ENCODE measurements around the gene NEFH.

NEFH gene

DNA sequence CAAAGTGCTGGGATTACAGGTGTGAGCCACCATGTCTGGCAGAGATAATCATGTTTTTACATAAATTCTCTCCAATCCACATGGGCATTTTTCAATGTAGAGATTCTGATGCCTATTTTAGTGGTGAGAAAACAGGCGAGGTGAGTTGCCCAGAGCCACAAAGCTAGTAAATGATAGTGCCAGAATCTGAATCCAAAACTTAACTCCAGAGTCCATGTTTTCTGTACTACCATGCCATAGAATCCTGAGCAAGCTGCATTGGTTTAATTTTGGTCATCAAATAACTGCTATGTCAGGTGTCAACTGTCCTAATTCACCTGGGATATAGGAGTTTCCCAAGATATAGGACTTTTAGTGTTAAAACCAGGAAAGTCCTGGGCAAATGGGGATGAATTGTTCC lies 13.6 kb downstream of the NEFH start:
- in situ Hi-C loops (cut with HindIII; ENCODE audit: low sequenced_read_pairs): no loop called here

DNA sequence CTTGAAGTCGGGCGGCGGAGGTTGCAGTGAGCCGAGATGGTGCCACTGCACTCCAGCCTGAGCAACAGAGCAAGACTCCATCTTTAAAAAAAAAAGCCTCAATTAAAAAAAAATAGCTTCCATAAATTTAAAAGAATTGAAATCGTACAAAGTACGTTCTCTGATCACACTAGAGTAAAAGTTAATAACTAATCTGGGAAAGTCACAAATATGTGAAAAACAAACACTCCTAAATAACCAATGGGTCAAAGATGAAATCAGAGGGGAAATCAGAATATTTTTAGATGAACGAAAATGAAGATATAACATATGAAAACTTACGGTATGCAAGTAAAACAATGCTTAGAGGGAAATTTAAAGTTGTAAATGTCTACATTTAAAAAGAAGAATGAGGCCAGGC lies 19.8 kb downstream of the NEFH start:
- in situ Hi-C loops (cut with HindIII; ENCODE audit: low sequenced_read_pairs): no loop called here

DNA sequence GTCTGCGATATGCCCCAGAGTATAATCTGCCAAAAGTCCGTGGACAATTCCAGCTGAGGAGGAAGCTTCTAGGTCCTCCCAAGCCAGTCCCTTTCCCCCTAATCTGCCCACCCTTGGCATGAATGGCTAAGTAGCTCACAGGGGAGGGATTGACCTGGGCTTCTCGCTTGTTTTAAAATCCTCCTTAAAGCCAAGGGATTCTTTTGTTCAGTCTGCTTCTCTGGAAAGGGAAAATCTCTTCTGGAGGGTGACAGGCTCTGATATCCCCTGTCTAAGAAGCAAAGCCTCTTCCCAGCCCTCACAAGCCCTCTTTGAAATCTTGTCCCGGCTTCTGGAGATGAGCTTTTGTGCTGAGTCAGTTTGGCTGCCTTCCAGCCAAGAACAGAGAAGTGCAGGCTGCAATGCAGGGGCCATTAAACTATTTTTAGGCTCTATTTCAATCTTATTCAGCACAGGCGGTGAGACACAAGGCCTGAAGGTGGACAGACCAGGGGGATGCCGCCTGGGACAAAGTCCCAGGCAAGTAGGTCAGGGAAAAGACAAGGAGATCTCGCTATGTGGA lies 23.9 kb downstream of the NEFH start:
- in situ Hi-C loops (cut with HindIII; ENCODE audit: low sequenced_read_pairs): no loop called here

DNA sequence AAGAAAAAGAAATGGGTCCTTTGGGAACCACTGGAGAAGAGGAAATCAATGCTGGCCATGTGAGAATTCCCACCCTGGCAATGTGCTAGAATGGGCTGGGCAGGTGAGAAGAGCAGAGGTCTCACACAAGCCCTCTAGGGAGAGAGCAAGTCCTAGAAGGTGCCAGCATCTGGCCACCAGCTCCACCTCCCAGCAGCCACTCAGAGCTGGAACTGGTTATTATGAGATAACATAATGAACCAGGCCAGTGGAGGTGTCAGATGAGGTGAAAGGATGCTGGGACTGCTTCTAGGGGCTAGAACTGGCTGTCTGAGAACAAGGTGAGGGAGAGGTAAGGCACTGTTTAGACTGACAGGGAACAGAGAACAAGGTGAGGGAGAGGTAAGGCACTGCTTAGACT lies 29.3 kb downstream of the NEFH start:
- in situ Hi-C loops (cut with HindIII; ENCODE audit: low sequenced_read_pairs): no loop called here

DNA sequence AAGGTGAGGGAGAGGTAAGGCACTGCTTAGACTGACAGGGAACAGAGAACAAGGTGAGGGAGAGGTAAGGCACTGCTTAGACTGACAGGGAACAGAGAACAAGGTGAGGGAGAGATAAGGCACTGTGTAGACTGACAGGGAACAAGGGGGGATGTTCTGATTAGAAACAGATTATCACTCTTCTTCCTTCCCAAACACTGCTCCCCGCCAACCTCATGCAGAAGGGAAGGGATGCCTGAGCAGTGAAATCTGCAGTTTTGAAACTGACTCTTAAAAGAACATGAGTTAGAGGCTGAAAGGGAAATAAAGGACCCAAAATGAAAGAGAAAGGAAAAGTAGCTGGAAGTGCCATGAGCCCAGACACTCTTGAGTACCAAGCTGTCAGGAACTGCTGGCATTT lies 29.8 kb downstream of the NEFH start:
- in situ Hi-C loops (cut with HindIII; ENCODE audit: low sequenced_read_pairs): no loop called here

GRCh38 chr22:29510542-29510941 lies 30.5 kb downstream of the NEFH start:
- in situ Hi-C loops (cut with HindIII; ENCODE audit: low sequenced_read_pairs): no loop called here

GRCh38 chr22:29511126-29511862 lies 31.3 kb downstream of the NEFH start:
- in situ Hi-C loops (cut with HindIII; ENCODE audit: low sequenced_read_pairs): no loop called here

- in situ Hi-C loops (cut with HindIII; ENCODE audit: low sequenced_read_pairs): no loop called here
Observed at GRCh38 chr22:29512031-29512430, 32.0 kb downstream of the NEFH start.

- in situ Hi-C loops (cut with HindIII; ENCODE audit: low sequenced_read_pairs): no loop called here
Observed at GRCh38 chr22:29517215-29517908, 37.3 kb downstream of the NEFH start.

DNA sequence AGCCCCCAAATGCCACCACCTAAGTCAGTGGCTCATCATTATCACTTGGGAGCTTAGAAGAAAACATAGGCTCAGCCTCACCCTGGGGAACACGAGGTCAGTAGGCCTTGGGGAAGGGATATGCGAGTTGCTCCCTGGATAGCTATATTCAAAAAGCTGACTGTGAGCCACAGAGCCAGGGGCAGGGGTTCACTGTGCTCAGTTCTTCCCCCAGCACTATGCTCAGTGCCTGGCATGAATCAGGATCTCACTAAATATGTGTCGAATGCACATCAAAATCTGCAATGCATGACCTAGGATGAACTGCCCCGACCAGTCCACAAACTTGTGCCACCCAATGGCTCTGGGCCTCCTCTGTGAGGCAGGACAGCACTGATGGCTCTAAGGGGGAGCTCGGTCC lies 38.4 kb downstream of the NEFH start:
- in situ Hi-C loops (cut with HindIII; ENCODE audit: low sequenced_read_pairs): no loop called here

DNA sequence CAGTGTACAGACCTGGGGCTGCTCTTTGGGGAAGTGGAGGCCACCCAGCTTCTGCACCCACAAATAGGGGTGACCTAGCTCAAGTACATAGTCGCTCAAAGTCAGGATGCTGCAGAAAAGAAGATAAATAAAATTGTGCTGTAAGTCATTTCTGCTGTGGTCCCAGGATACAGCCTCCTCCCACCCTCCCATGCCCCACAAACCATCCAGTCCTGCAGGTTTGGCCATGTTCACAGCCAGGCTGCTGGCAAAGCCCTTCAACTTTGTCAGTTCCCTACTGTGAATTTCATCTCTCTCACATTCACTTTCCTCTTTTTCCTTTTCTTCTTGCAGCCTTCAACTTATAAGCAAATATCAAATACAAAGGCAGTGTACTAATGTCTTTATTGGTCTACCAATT lies 40.0 kb downstream of the NEFH start:
- in situ Hi-C loops (cut with HindIII; ENCODE audit: low sequenced_read_pairs): no loop called here

DNA sequence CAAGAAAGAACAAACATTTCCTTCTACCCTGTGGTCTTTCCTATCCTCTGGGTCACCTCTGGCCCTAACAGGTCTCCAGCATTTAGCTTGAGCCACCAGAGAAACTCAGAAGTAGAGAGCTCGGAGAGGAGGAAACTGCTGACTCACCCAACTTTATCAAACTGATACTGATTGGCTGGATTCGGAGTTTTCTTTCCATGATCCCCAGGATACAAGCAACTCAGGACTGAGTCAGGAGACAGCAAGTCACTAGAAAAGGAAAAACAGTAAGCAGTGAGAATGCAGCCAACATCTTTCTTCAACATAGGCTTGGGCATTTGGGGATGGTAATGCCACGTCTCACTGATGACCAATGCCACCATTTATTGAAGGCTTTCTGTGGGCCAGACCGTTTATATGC lies 40.8 kb downstream of the NEFH start:
- in situ Hi-C loops (cut with HindIII; ENCODE audit: low sequenced_read_pairs): no loop called here

- in situ Hi-C loops (cut with HindIII; ENCODE audit: low sequenced_read_pairs): no loop called here
Observed at GRCh38 chr22:29521526-29521925, 41.5 kb downstream of the NEFH start.

- in situ Hi-C loops (cut with HindIII; ENCODE audit: low sequenced_read_pairs): no loop called here
Observed at GRCh38 chr22:29523761-29524160, 43.7 kb downstream of the NEFH start.

GRCh38 chr22:29524442-29525191 lies 44.6 kb downstream of the NEFH start:
- in situ Hi-C loops (cut with HindIII; ENCODE audit: low sequenced_read_pairs): no loop called here

DNA sequence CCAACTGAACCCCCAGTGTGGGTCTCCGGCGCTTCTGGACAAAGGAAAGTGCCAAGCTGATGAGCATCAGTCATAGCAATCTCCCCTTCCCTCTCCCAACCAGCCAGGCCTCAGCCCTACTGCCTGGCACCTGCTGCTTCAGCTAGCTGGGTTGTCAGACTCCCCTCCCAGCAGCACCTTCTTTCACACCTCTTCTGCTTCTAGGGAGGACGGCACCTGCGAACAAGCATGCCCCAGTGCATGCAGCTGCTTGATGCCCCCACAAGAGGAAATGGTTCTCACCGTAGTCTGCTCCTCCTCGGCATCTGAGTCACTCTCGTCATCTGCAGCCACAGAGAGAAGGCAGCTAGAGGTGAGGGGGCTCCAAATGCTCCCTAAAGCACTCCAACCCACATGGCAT lies 48.1 kb downstream of the NEFH start:
- in situ Hi-C loops (cut with HindIII; ENCODE audit: low sequenced_read_pairs): no loop called here

DNA sequence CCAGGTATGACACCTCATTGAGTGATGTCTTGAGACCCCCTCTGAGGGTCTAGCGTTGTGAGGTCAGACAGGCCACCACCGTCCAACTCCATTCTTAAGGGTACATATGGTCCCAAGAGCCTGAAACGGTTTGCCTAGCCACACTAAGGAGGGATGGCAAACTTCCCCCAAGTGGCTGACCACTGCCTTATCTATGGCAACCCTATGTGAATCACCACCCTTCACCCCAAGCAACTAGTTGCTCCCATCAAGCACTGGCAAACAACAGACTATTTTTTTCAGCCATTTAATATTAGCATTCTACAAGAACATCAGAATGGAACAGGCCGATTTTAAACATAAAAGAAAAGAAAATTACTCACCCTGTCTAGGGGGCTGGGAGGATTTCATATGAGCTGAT lies 50.7 kb downstream of the NEFH start:
- in situ Hi-C loops (cut with HindIII; ENCODE audit: low sequenced_read_pairs): no loop called here

DNA sequence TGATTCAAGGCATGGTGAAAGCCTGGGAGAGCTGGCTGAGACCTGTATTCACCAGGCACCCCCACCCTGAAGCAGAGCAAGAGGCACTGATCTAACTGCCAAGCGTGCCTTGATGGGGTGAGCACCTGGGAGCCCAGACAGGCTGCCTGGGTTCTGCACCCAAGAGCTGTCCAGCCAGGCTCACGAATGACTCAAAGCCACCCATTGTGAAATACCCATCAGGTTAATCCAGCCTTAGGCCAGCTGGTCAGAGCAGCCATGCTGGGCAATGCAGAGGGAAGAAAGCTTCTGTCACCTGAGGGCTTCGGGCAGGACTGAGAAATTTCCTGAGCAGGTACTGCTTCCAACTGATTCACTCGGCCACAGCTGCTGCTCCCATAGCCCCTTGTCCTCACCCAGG lies 51.4 kb downstream of the NEFH start:
- in situ Hi-C loops (cut with HindIII; ENCODE audit: low sequenced_read_pairs): no loop called here

GRCh38 chr22:29536411-29536810 lies 56.4 kb downstream of the NEFH start:
- in situ Hi-C loops (cut with HindIII; ENCODE audit: low sequenced_read_pairs): no loop called here

GRCh38 chr22:29539105-29539504 lies 59.1 kb downstream of the NEFH start:
- in situ Hi-C loops (cut with HindIII; ENCODE audit: low sequenced_read_pairs): no loop called here
